HG03460 (cell line): ENCODE results near the gene MACC1.
"Not testable (repeated sequence)": the region's sequence is repeated elsewhere in the genome, so short reads cannot be mapped to it uniquely, and the experiment has no call there.

Source experiments
- ATAC-seq: cut with Tn5 transposase; IDR thresholded peaks from one replicate; pipeline ENCODE4 v1.9.1; 2021; ENCODE audit not compliant: unreplicated experiment

MACC1 gene

DNA sequence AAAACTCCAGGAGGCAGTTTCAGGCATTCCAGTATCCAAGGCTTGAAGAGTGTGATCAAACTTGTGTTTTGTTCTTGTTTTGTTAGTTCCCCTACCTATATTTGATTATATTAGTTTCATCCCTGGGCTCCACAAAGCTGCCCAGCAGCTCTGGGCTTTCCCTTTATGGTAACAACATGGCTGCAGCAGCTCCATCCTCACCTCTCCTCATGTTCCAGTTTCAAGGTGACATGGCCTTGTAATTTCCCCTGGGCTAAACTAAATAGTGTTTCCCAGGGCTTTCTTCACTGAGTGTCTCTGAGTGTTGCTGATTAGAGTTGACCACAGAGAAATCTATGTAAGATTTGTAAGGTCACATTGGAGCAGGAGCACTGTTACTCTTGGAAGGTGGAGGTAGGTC lies 83.4 kb downstream of the MACC1 start:
- no peak for ATAC-seq

DNA sequence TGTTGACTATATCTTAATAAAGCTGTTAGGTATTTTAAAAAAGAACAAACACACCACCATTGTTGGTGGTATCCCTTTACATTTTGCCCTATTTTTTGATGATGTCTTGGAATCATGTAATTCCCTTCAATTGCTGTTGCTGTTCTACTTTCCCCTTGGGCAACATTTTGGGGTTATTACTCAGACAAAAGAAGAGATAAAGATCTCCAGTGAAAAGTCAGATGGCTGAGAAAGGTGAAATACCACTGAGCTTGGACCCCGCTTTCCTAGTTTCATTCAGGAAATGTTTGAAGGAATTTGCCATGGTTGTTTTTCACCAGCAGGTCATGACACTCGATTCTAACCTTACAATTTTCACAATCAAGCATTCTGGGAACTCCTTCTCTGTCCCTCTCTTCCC lies 84.6 kb downstream of the MACC1 start:
- ATAC-seq: no peak

DNA sequence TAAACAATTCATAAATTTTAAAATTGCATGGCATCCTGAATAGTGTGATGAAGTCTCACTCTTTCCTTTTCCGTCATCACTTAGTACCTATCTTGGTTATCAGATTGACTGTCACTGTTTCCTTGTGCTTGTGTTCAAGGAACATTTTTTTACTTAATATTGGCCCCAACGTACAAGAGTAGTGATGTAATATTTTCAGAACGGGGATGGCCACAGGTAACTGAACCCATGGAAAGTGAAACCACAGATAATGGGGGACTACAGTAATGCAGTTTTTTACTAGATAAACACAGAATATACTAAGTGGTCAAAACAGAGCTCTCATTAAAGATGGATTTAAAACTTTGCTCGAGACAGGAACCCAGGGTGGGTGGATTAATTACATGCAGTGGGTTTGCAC lies 85.4 kb downstream of the MACC1 start:
- no peak for ATAC-seq

- ATAC-seq: no peak
Observed at GRCh38 chr7:20129920-20130319, 87.3 kb downstream of the MACC1 start.

- ATAC-seq: no peak
Observed at GRCh38 chr7:20128001-20128400, 89.2 kb downstream of the MACC1 start.

DNA sequence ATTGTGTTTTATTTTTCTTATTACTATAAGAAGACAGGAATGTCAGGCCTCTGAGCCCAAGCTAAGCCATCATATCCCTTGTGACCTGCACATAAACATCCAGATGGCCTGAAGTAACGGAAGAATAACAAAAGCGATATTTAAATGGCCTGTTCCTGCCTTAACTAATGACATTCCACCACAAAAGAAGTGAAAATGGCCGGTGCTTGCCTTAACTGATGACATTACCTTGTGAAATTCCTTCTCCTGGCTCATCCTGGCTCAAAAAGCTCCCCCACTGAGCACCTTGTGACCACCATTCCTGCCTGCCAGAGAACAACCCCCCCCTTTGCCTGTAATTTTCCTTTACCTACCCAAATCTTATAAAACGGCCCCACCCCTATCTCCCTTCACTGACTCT lies 91.1 kb downstream of the MACC1 start:
- not testable (repeated sequence) for ATAC-seq

- ATAC-seq: not testable (repeated sequence)
Observed at GRCh38 chr7:20124087-20124486, 93.1 kb downstream of the MACC1 start.

DNA sequence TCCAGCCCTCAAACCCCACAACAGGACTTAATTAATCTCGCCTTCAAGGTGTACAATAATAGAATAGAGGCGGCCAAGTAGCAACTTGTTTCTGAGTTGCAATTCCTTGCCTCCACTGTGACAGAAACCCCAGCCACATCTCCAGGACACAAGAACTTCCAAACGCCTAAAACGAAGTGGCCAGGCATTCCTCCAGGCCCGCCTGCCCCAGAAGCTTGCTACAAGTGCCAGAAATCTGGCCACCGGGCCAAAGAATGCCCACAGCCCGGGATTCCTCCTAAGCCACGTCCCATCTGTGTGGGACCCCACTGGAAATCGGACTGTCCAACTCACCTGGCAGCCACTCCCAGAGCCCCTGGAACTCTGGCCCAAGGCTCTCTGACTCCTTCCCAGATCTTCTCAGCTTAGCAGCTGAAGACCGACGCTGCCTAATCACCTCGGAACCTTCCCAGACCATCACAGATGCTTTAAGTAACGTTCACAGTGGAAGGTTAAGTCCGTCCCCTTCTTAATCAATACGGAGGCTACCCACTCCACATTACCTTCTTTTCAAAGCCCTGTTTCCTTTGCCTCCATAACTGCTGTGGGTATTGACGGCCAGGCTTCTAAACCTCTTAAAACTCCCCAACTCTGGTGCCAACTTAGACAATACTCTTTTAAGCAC lies 94.4 kb downstream of the MACC1 start:
- not testable (repeated sequence) for ATAC-seq

DNA sequence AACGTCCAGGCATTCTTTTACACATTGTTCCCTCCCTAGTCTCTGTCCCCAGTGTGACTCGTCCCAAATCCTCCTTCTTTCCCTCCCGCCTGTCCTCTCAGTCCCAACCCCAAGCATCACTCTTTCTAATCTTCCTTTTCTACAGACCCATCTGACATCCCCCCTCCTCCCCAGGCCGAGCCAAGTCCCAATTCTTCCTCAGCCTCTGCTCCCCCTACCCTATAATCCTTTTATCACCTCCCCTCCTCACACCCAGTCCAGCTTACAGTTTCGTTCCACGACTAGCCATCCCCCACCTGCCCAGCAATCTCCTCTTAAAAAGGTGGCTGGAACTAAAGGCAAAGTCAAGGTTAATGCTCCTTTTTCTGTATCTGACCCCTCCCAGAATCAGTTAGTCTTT lies 95.1 kb downstream of the MACC1 start:
- ATAC-seq: no peak

DNA sequence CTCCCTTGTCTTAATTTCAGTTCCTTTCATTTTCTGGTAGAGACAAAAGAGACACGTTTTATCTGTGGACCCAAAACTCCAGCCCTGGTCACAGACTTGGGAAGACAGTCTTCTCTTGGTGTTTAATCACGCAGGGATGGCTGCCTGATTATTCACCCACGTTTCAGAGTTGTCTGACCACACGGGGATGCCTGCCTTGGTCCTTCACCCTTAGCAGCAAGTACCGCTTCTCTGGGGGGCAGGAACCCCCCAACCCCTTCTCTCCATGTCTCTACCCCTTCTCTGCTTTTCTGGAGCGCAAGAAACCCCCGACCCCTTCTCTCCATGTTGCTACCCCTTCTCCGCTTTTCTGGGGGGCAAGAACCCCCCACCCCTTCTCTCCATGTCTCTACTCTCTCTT lies 95.8 kb downstream of the MACC1 start:
- no peak for ATAC-seq

DNA sequence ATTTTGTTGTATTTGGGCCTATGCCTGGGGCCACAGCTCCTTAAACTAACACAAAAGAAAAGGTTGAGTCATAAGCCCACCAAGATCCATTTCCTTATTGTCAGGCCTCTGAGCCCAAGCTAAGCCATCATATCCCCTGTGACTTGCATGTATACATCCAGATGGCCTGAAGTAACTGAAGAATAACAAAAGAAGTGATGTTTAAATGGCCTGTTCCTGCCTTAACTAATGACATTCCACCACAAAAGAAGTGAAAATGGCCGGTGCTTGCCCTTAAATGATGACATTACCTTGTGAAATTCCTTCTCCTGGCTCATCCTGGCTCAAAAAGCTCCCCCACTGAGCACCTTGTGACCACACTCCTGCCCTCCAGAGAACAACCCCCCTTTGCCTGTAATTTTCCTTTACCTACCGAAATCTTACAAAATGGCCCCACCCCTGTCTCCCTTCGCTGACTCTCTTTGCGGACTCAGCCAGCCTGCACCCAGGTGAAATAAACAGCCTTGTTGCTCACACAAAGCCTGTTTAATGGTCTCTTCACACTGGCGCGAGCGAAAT lies 96.5 kb downstream of the MACC1 start:
- not testable (repeated sequence) for ATAC-seq

GRCh38 chr7:20116869-20117268 lies 100.3 kb downstream of the MACC1 start:
- ATAC-seq: no peak

DNA sequence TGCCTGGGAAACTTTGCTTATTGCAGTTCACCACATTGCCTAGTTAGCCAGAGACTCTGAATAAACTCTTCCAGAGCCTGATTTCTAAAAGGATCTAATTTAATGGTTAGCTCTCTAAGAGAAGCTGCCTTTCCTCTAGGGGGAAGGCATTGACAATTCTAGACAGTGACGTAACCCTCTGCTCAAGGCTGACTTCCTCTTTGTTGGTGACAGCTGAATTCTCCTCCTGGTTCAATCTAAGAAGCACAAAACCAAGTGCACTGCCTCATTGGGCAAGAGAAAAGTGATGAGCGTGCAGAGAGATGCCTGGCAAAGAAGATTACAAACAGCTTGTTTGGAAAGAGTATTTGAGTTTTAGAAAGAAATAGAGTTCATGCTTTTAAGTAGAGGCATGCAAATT lies 102.7 kb downstream of the MACC1 start:
- peak; percentile 91 for ATAC-seq

GRCh38 chr7:20113427-20114027 lies 103.7 kb downstream of the MACC1 start:
- peak; percentile 85 for ATAC-seq

GRCh38 chr7:20112696-20113095 lies 104.5 kb downstream of the MACC1 start:
- ATAC-seq: no peak

DNA sequence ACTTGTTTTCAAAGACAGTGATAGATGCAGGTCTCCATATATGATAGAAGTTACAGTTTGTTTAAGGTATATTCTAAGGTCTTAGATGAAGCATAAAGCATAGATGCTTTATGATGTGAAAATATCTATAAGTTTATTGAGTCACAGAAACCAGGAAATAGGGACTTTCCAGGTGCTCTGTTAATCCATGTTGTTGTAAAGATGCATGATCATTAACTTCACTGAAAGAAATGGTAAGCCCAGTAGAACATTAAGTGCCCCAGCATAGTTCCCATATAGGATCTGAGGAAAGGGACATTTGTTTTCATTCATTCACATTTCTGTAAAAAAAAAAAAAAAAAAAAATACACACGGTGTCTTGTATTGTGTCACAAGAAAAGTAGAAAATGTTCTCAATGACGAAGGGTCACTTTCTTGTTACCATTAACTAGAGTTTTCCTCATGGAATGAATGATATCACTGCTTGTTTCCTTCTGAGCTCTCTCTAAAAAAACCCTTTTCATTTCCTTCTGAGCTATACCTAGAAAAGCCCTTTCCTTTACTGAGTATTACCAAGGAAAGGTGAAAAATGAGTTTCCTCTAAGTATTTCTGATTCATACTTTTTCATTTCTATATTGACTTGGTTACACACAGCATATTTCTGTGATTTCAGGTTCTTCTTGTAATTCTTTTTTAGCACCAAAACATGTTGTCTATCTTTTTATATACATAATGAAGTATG lies 105.2 kb downstream of the MACC1 start:
- ATAC-seq: no peak

GRCh38 chr7:20107582-20107981 lies 109.6 kb downstream of the MACC1 start:
- ATAC-seq: no peak

DNA sequence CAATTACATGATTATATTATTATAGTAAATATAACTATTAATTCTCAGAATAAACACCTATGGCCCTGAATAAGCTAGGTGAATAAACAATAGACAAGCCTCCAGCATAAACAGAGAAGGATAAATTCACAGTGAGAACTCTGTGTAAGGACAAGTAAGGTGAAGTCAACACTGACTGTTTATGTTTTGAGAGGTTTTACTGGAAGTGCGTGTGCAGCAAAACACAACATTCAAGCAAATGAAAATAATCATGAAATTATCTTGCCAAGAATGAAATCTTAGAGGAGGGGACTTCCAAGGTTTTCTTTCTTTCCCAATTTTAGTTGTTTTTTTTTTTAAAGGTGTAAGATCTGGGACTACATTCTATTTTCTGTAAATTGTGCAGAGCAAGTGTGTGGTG lies 112.5 kb downstream of the MACC1 start:
- ATAC-seq: no peak

DNA sequence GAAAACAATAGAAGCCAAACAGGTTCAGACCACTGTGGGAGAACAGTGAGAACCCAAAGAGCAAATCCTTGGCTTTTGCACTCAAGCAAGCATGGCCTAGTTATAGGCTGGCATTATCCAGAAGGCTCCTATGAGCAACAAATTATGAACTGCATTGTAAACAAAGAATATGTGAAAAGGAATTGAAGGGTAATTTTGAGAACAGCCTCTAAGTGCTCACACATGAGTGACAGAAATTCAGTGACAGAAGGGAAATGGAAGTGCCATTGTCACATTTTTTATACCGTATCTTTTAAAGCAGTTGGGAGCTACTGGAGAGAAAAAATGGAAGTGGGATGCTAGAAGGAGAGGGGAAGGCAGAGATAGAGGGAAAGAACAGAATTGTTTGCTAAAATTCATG lies 114.2 kb downstream of the MACC1 start:
- no peak for ATAC-seq

DNA sequence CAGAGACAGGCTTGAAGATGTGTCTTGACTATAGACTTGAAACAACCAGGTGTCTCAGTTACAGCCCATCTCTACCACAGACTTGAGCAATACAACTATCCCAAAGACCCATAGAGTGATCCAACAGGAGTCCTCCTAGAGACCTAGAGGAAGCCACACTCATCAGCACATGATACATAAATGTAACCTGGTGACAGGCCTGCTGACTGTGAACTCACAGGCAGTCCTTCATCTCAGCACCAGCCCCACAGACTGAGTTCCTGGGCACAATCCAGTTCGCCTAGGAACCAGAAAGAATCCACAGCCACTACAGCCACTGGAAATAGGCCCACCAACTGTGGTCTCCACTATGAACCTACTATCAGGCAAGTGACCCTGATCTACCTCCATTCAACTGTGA lies 121.3 kb downstream of the MACC1 start:
- ATAC-seq: no peak

- ATAC-seq: no peak
Observed at GRCh38 chr7:20095436-20095835, 121.7 kb downstream of the MACC1 start.

DNA sequence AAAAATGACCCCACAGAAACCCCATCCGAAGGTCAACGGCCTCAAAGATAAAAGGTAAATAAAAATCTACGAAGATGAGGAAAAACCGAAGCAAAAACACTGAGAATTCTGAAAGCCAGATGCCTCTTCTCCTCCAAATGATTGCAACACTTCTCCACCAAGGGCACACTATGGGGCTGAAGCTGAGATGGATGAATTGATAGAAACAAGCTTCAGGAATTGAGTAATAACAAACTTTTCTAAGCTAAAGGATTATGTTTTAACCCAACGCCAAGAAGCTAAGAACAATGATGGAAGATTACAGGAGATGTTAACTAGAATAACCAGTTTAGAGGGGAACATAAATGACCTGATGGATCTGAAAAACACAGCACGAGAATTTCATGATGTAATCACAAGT lies 127.8 kb downstream of the MACC1 start:
- ATAC-seq: no peak
